HG03097 (cell line): ENCODE results near the gene SPNS2.
"Not testable (repeated sequence)": the region's sequence is repeated elsewhere in the genome, so short reads cannot be mapped to it uniquely, and the experiment has no call there.

Experiments used
- ATAC-seq: cut with Tn5 transposase; IDR thresholded peaks from one replicate; pipeline ENCODE4 v1.9.1; 2021; ENCODE audit not compliant: unreplicated experiment, low FRiP score

The SPNS2 gene

DNA sequence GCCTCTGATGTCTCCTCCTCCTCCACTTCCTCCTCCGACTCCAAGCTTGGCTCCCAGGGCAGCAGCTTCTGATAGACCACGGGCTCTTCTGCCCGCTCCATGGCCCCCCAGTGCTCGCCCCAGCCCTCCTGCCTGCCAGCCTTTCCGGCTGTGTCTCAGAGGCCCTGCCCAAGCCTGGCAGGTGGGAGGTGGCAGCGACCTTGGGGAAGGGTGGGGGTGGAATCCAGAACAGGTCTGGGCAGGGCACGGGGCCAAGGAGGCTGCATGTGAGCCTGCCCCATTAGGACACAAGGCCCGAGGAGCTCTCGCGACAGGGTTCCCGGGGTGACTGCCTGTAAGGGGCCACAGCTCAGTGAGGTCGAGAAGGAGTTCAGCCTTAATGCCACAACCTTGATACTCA is 61.7 kb downstream of the SPNS2 start, which contains the start of gene GGT6:
GGT6 (minus strand) TSS at position 157 of the 400 bp plus-strand sequence; CDS start at position 101, 56 bp downstream.
- ATAC-seq: no peak

GRCh38 chr17:4560837-4561256 is 62.2 kb downstream of the SPNS2 start:
- ATAC-seq: no peak

DNA sequence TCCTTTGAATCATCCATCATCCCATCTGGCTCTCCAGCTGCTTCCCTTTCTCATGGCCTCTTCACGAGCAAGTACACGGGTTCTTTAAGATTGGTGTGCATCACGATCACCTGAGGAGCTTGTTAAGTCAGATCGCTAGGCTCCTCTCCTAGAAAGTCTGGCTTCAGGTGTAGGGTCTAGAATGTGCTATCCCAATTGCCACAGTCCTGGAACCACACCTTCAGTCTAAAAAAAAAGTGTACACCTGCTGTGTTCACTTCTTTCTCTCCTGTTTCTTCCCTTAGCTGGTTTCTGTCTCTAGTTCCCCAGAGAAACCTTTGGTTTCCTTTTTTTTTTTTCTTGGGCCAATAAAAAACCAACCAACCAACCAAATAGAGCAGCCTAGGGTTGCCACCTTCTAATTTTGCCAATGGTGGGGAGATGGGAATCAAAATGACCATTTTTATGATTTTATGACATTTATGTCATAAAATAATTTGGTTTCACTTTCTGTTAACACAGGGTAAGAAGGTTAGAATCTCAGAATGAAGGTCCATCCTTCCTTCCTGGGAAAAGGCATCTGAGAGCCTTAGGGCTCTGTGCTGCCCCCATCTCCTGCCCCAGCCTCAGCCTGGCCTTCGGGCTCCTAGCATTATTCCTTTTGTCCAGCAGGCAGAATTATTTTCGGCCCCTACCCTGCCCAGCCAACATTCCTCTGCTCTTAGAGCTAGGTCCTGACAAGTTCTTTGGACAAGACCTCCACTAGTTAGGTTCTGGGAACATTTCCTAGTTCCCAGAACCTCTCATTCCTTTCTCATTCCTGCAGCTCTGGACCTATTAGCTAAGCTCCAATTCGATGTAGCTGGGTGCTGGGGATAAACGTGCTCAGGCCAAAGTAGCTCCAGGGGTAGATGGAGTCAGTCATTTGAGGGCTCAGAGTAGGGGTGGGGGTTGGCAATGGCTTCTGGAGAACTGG is 63.6 kb downstream of the SPNS2 start:
- ATAC-seq: no peak

DNA sequence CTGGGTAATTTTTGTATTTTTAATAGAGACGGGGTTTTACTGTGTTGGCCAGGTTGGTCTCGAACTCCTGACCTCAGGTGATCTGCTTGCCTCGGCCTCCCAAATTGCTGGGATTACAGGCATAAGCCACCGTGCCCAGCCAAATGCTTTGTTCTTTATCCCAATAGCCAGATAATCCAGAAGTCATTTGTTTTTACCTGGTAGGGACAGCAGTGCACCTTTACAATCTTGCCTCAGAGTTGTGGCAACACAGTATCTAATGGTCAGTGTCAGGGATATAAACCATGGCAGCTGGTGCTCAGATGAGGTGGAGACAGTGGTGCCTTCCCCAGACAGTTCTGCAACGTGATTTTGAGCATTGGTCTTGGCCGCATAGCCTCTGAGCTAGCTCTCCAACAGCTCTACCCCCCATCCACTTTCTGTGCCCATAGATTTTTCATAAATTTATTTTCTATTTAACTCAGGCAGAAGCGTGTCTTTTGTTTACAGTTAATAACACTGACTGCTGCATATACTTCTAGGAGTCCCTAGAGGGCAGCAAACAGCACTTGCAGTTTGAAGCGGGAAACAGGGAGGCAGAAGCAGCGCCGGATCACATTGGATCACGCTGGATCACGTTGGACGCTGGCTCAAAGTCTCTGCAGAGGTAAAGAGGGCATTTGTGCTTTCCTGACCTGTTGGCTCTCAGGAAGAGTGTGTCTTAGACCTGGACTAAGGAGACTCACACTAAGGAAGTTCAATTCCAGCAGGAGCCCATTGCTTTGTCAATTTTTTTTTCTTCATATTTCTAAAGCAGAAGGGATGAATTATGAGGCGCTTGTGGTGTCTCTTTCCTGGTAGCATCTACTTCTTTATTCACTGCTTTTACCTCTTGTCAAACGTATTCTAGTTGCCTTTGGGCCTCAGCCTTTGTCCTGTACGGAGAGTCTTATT is 66.8 kb downstream of the SPNS2 start:
- ATAC-seq: no peak

- ATAC-seq: no peak
These were observed 68.1 kb downstream of the SPNS2 start for GRCh38 chr17:4566785-4567184.

GRCh38 chr17:4569591-4569990 is 70.9 kb downstream of the SPNS2 start:
- no peak for ATAC-seq

DNA sequence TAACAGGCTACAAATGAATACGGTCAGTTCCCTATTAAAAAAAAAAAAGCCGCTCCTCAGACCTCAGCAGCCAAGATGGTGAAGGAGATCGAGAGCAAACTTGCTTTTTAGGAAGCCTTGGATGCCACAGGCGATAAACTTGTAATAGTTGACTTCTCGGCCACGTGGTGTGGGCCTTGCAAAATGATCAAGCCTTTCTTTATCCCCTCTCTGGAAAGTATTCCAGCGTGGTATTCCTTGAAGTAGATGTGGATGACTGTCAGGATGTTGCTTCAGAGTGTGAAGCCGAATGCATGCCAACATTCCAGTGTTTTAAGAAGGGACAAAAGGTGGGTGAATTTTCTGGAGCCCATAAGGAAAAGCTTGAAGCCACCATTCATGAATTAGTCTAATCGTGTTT is 73.5 kb downstream of the SPNS2 start:
- ATAC-seq: no peak

DNA sequence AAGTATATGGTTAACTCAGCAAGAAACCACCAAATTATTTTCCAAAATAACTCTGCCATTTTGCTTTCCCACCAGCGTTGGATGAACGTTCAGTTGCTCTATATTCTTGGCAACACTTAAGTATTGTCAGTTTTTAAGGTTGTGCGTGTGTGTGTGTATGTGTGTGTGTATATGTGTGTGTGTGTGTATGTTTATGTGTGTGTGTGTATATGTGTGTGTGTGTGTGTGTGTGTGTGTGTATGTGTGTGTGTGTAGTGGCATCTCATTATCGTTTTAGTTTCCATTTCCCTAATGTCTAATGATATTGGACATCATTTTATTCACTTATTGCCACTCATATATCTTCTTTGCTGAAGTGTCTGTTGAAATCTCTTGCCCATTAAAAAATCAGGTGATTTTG is 74.4 kb downstream of the SPNS2 start:
- no peak for ATAC-seq

DNA sequence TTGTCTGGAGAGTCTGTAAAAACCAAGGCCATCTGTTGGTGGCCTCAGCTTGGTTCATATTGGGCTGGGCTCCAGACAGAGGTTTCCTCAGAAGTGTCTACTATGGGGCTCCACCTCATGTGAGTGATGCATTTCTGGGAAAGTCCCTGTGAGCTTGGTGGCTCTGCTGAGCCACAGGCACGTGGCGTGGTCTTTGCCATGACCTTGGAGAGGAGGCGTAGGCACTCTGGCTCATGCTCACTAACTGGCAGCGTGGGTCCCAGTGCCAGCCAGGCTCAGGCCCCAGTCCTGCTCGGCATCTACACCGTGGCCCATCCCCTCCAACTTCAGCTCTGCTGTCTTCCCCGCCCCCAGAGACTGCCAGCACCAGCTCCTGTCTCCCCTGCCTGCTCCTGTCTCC is 75.0 kb downstream of the SPNS2 start:
- no peak for ATAC-seq

DNA sequence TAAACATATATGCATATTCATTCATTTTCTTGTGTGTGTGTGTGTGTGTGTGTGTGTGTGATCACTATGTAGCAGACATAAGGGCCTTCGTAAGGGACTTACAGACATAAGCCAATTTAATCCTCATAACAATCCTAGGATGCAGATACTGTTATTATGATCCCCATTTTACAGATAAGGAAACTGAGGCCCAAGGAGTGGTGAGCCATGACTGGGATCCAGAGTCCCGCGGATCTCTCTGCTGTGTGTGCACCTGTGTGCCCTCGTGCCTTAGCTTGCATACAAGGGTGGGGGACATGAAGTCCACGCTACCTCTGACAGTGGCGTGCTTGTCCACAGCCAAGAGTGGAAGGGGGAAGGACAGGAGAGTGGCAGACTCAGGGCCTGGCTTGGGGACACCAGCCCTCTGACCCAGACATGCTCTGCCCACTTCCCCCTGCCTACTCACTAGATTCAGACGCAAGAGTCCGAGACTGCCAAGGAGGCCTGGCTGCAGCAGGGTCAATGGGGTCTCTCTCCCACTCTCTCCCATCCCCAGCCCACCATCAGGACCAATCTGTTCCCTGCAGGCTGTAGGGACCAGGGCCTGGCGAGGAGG is 75.9 kb downstream of the SPNS2 start:
- no peak for ATAC-seq

- ATAC-seq: no peak
These were observed 77.5 kb downstream of the SPNS2 start for GRCh38 chr17:4576161-4576558.

GRCh38 chr17:4576729-4577322 is 78.1 kb downstream of the SPNS2 start:
- ATAC-seq: no peak

- ATAC-seq: no peak
These were observed 78.8 kb downstream of the SPNS2 start for GRCh38 chr17:4577386-4577993.

- ATAC-seq: not testable (repeated sequence)
These were observed 79.7 kb downstream of the SPNS2 start for GRCh38 chr17:4578349-4578748.

GRCh38 chr17:4579678-4580077 is 81.0 kb downstream of the SPNS2 start:
- ATAC-seq: no peak

DNA sequence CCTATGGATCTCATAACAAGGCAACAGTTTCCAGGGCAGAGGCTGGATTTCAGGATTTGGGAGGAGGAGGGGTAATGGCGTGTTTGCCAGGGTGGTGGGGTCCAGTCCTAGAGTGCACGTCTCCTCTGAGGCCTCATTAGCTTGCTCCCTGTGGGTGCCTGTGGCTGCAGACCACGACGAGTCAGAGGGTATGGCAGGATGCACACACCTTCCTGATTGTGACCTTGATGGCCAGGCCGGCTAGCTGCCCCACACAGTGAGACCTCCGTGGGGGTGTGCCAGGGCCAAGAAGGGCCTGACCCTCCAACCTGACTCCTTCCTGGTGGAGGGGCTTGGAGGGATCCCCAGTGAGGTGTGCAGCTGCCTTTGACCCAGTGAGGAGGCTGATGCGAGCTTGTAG is 81.6 kb downstream of the SPNS2 start:
- no peak for ATAC-seq

GRCh38 chr17:4582101-4582501 is 83.4 kb downstream of the SPNS2 start:
- ATAC-seq: no peak

DNA sequence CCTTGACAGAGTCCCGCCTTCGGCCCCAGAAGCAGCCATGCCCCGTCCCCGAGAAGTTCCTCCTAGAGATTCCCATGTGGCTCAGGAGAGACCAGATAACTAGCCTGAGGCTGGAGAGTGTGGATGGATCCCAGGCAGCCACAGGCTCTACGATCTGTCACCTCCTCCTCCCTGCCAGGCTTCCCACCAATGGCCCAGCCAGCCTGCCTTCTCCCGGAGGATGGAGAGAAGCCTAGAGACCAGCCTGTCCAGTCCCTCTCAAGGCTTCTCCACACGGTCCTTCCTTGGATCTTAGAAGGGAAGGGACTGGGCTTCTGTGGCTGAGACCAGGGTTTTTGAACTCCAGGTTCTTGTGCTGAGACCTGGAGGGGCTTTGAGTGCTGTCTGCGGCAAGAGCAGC is 84.0 kb downstream of the SPNS2 start:
- ATAC-seq: no peak

- ATAC-seq: no peak
These were observed 84.5 kb downstream of the SPNS2 start for GRCh38 chr17:4583206-4583605.

- no peak for ATAC-seq
These were observed 85.1 kb downstream of the SPNS2 start for GRCh38 chr17:4583782-4584100.
